Gastrocnemius medialis (tissue), 4 donors: ENCODE measurements around the gene OR2H2.

ENCODE experiments used
- POLR2A ChIP-seq, 2 donors: fragments of 450-650 bp; IDR thresholded peaks; one replicate each; pipeline ENCODE4 v1.6.1; 2017; ENCODE audit warnings: antibody characterized with exemption in 2 of 2, mild to moderate bottlenecking in 2 of 2, moderate library complexity in 2 of 2
- TF ChIP-seq, protein P1 (sequence below), 5 experiments: fragments of 450-650 bp in 3 of 5; fragments of 200-600 bp in 2 of 5; sonication (generic) in 2 of 5; IDR thresholded peaks in 4 of 5; conservative IDR thresholded peaks in 1 of 5; 1 replicate in 4 of 5; 2 replicates in 1 of 5; pipeline ENCODE4 v1.5.1; 2016 to 2019; ENCODE audit warnings: antibody characterized with exemption in 5 of 5, mild to moderate bottlenecking in 3 of 5, moderate library complexity in 3 of 5

DNA sequence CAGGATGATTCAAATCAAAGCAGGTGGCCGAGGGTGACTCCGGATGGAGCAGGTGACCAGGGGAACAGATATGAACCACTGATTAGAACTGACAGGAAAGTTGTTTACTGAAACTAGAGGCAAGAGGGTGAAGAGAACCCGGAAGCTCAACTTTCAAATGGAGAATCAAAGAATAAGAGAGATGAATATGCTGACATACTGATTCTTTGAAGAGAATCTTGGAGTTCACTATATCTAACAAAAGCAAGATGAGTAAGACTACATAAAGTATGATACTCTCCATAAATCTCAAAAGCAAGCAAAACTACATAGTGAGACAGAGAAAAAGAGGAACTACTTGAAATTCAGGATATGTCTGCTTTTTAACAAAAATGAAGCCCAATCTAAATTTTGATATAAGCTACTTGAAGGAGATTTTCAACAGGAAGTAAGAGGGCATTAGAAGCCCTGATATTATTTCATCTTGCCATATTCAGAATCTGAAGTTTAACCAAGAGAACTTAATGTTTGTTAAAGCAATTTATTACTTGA, 21.4 kb upstream of the OR2H2 start:
- TF ChIP-seq POLR2A (IDR thresholded peaks at IDR 0.05) = no peak
- TF ChIP-seq, protein P1, sequence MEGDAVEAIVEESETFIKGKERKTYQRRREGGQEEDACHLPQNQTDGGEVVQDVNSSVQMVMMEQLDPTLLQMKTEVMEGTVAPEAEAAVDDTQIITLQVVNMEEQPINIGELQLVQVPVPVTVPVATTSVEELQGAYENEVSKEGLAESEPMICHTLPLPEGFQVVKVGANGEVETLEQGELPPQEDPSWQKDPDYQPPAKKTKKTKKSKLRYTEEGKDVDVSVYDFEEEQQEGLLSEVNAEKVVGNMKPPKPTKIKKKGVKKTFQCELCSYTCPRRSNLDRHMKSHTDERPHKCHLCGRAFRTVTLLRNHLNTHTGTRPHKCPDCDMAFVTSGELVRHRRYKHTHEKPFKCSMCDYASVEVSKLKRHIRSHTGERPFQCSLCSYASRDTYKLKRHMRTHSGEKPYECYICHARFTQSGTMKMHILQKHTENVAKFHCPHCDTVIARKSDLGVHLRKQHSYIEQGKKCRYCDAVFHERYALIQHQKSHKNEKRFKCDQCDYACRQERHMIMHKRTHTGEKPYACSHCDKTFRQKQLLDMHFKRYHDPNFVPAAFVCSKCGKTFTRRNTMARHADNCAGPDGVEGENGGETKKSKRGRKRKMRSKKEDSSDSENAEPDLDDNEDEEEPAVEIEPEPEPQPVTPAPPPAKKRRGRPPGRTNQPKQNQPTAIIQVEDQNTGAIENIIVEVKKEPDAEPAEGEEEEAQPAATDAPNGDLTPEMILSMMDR (IDR thresholded peaks at IDR 0.05 in 4 of 5, conservative IDR thresholded peaks at IDR 0.05 in 1 of 5) = no peak
